Measurements from ENCODE around the gene TMEM243. TPM values are rescaled to one million over a fixed set of nuclear protein-coding genes. Genes with fewer than 3 reads are reported as not detected.
"Not testable (repeated sequence)": the region's sequence is repeated elsewhere in the genome, so short reads cannot be mapped to it uniquely, and the experiment has no call there.

TMEM243 gene, protein sequence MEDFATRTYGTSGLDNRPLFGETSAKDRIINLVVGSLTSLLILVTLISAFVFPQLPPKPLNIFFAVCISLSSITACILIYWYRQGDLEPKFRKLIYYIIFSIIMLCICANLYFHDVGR
- total RNA-seq, result 24.0 TPM

DNA sequence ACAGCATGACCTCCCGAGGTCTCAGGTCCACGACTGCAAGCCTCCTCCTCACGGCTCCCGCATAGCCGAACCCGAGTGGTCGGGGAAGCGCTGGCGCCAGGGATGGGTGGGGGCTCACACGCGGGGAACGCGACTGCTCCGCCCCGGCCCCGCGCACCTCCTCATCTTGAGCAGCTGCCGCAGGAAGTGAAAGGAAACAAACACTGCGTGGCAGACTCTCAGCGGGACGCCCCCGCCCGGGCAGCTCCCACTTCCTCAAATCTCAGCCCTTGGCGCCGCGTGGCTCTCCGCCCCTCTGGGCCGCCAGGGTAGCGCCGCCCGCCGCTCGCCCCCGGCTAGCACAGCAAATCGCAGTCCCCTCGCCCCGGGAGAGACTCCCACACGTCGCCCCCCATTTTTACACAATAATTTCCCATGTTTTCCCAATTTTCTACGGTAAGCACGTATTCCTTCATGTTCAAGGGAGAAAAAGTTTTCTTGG lies at the start of gene TMEM243:
Gene TMEM243 (minus strand): TSS at position 188 of the 481 bp plus-strand sequence. CDS start 229 bp downstream, outside the sequence.
- Histone ChIP-seq H3K27me3 (ENCODE audit: control insufficient read depth in 3 of 3, insufficient read depth in 3 of 3, low read length in 3 of 3) (no peaks in the 10 kb centered on the region), H3K4me3 (ENCODE audit: low read length in 3 of 3) (peak within 1 kb of the TSS; percentile 83 to 87 (median 84)), H3K27ac (ENCODE audit: low read depth, low read length) (peak within 1 kb of the TSS; percentile 69), H3K36me3 (ENCODE audit: control insufficient read depth in 3 of 3, insufficient read depth in 3 of 3, low read length in 3 of 3) (no peaks in the 10 kb centered on the region), H3K9me3 (ENCODE audit: control insufficient read depth in 3 of 3, low read length in 3 of 3) (no peaks in the 10 kb centered on the region), H3K4me1 (ENCODE audit: control insufficient read depth in 3 of 3, insufficient read depth in 3 of 3, low read length in 3 of 3) (peaks cover 11 to 14% (median 13%) of the 10 kb centered on the region in 3 donors), H3K9ac (ENCODE audit: low read depth in 1 of 3, low read length in 3 of 3) (peak within 1 kb of the TSS; percentile 64 to 83 (median 79))

DNA sequence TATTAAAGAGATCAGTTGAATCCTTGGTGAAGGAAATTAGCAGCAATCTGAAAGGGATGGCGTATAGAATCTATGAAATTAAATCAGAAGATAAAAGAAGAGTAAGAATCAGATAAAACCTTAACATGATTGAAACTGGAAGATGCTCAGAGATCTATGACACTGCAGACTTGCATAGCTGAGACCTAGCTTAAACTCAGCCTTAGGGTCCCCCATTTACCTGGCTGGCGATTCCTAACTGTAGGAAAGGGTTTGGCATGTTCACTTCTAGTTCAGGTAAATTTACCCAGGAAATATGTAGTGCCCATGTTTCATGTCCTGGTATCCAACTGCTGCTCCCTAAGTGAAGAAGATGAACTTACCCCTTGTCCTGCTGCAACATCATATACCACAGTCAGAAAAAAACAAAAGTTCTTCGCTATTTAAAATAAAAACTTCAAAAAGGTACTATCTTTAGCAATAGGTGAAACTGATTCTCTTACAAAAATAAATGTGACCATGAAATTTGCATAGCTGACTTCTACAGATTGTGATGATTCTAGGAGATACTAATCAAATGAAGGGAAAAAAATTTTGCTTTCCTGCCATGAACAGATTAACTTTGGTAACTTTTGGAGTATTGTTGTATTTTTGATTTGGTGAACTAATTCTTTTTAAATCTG lies 47.8 kb upstream of the TMEM243 start:
- H3K9me3 ChIP-seq (ENCODE audit: control insufficient read depth in 3 of 3, low read length in 3 of 3), result no peaks in the 10 kb centered on the region
- no peak overlapping the region for H3K4me3 ChIP-seq (ENCODE audit: low read length in 3 of 3)
- H3K9ac ChIP-seq (ENCODE audit: low read depth in 1 of 3, low read length in 3 of 3), result no peak overlapping the region
- H3K27me3 ChIP-seq (ENCODE audit: control insufficient read depth in 3 of 3, insufficient read depth in 3 of 3, low read length in 3 of 3), result no peaks in the 10 kb centered on the region
- no peaks in the 10 kb centered on the region for H3K4me1 ChIP-seq (ENCODE audit: control insufficient read depth in 3 of 3, insufficient read depth in 3 of 3, low read length in 3 of 3)
- no peak overlapping the region for H3K27ac ChIP-seq (ENCODE audit: low read depth, low read length)
- no peaks in the 10 kb centered on the region for H3K36me3 ChIP-seq (ENCODE audit: control insufficient read depth in 3 of 3, insufficient read depth in 3 of 3, low read length in 3 of 3)

DNA sequence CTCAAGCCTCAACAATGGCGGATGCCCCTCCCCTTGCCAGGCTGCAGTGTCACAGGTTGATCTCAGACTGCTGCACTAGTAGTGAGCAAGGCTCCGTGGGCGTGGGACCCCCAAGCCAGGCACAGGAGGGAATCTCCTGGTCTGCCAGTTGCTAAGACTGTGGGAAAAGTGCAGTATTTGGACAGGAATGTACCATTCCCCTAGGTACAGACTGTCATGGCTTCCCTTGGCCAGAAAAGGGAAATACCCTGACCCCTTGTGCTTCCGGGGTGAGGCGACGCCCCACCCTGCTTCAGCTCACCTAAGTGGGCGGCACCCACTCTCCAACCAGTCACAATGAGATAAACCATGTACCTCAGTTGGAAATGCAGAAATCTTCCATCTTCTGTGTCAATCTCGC lies 44.0 kb upstream of the TMEM243 start:
- no peak overlapping the region for H3K27ac ChIP-seq (ENCODE audit: low read depth, low read length)
- H3K4me3 ChIP-seq (ENCODE audit: low read length in 3 of 3), result no peak overlapping the region
- no peaks in the 10 kb centered on the region for H3K4me1 ChIP-seq (ENCODE audit: control insufficient read depth in 3 of 3, insufficient read depth in 3 of 3, low read length in 3 of 3)

DNA sequence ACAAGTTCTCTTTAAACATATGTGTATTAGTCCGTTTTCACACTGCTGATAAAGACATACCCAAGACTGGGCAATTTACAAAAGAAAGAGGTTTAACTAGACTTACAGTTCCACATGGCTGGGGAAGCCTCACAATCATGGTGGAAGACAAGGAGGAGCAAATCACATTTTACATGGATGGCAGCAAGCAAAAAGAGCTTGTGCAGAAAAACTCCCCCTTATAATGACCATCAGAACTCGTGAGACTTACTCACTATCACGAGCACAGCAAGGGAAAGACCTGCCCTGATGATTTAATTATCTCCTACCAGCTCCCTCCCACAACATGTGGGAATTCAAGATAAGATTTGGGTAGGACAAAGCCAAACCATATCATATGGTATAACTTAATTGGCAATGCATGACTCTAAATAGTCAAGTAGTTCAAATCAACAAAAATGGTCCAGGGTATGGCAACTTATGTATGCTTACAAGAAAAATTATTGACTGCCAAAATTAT lies 34.1 kb upstream of the TMEM243 start:
- Histone ChIP-seq H3K4me3 (ENCODE audit: low read length in 3 of 3) (no peak overlapping the region), H3K4me1 (ENCODE audit: control insufficient read depth in 3 of 3, insufficient read depth in 3 of 3, low read length in 3 of 3) (no peaks in the 10 kb centered on the region), H3K27ac (ENCODE audit: low read depth, low read length) (no peak overlapping the region), H3K36me3 (ENCODE audit: control insufficient read depth in 3 of 3, insufficient read depth in 3 of 3, low read length in 3 of 3) (no peaks in the 10 kb centered on the region), H3K27me3 (ENCODE audit: control insufficient read depth in 3 of 3, insufficient read depth in 3 of 3, low read length in 3 of 3) (no peaks in the 10 kb centered on the region), H3K9me3 (ENCODE audit: control insufficient read depth in 3 of 3, low read length in 3 of 3) (no peaks in the 10 kb centered on the region), H3K9ac (ENCODE audit: low read depth in 1 of 3, low read length in 3 of 3) (no peak overlapping the region)

More for the DNA sequence above, 44.0 kb upstream of the TMEM243 start:
- H3K9me3 ChIP-seq (ENCODE audit: control insufficient read depth in 3 of 3, low read length in 3 of 3), result no peaks in the 10 kb centered on the region
- no peaks in the 10 kb centered on the region for H3K36me3 ChIP-seq (ENCODE audit: control insufficient read depth in 3 of 3, insufficient read depth in 3 of 3, low read length in 3 of 3)
- H3K27me3 ChIP-seq (ENCODE audit: control insufficient read depth in 3 of 3, insufficient read depth in 3 of 3, low read length in 3 of 3), result no peaks in the 10 kb centered on the region
- no peak overlapping the region for H3K9ac ChIP-seq (ENCODE audit: low read depth in 1 of 3, low read length in 3 of 3)

DNA sequence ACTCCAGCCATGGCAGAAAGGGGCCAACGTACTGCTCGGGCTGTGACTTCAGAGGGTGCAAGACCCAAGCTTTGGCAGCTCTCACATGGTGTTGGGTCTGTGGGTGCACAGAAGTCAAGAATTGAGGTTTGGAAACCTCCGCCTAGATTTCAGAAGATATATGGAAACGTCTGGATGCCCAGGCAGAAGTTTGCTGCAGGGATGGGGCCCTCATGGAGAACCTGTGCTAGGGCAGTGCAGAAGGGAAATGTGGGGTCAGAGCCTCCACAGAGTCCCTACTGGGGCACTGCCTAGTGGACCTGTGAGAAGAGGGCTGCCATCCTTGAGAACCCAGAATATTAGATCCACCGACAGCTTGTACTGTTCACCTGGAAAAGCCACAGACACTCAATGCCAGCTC lies 26.1 kb upstream of the TMEM243 start:
- H3K4me3 ChIP-seq (ENCODE audit: low read length in 3 of 3); H3K27ac ChIP-seq (ENCODE audit: low read depth, low read length); H3K9ac ChIP-seq (ENCODE audit: low read depth in 1 of 3, low read length in 3 of 3); H3K9me3 ChIP-seq (ENCODE audit: control insufficient read depth in 3 of 3, low read length in 3 of 3); H3K27me3 ChIP-seq (ENCODE audit: control insufficient read depth in 3 of 3, insufficient read depth in 3 of 3, low read length in 3 of 3); H3K4me1 ChIP-seq (ENCODE audit: control insufficient read depth in 3 of 3, insufficient read depth in 3 of 3, low read length in 3 of 3); H3K36me3 ChIP-seq (ENCODE audit: control insufficient read depth in 3 of 3, insufficient read depth in 3 of 3, low read length in 3 of 3): not testable (repeated sequence)

DNA sequence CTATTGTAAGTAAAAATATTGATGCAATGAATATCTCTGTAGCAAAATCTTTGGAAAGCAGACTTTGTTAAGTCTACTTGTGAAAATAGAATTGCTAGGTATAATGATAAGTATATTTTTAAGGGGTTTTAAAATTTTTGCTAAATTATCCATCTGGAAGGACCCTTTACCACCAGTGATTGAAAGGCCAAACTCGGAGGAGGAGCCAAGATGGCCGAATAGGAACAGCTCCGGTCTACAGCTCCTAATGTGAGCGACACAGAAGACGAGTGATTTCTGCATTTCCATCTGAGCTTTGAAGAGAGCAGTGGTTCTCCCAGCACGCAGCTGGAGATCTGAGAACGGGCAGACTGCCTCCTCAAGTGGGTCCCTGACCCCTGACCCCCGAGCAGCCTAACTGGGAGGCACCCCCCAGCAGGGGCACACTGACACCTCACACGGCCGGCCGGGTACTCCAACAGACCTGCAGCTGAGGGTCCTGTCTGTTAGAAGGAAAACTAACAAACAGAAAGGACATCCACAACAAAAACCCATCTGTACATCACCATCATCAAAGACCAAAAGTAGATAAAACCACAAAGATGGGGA lies 19.0 kb upstream of the TMEM243 start:
- not testable (repeated sequence) for H3K27ac ChIP-seq (ENCODE audit: low read depth, low read length); H3K36me3 ChIP-seq (ENCODE audit: control insufficient read depth in 3 of 3, insufficient read depth in 3 of 3, low read length in 3 of 3); H3K4me1 ChIP-seq (ENCODE audit: control insufficient read depth in 3 of 3, insufficient read depth in 3 of 3, low read length in 3 of 3); H3K27me3 ChIP-seq (ENCODE audit: control insufficient read depth in 3 of 3, insufficient read depth in 3 of 3, low read length in 3 of 3); H3K9ac ChIP-seq (ENCODE audit: low read depth in 1 of 3, low read length in 3 of 3); H3K9me3 ChIP-seq (ENCODE audit: control insufficient read depth in 3 of 3, low read length in 3 of 3); H3K4me3 ChIP-seq (ENCODE audit: low read length in 3 of 3)

DNA sequence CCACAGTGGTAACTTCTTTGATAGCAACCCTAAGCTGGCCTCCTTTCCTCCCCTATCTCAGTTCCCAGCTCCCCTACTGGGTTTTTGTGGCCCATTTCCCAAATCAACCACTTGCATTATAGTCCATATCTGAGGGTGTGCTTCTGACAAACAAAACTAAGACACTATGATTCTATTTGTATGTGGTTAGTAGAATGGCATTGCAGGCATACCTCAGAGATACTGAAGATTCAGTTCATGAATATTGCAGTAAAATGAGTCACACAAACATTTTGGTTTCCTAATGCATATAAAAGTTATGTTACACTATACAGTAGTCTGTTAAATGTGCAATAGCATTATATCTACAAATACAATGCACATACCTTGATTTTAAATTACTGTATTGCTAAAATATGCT lies 15.4 kb upstream of the TMEM243 start:
- Histone ChIP-seq H3K4me1 (ENCODE audit: control insufficient read depth in 3 of 3, insufficient read depth in 3 of 3, low read length in 3 of 3) (peaks cover 4 to 12% (median 6%) of the 10 kb centered on the region in 3 donors), H3K27ac (ENCODE audit: low read depth, low read length) (no peak overlapping the region), H3K27me3 (ENCODE audit: control insufficient read depth in 3 of 3, insufficient read depth in 3 of 3, low read length in 3 of 3) (no peaks in the 10 kb centered on the region), H3K36me3 (ENCODE audit: control insufficient read depth in 3 of 3, insufficient read depth in 3 of 3, low read length in 3 of 3) (no peaks in the 10 kb centered on the region), H3K4me3 (ENCODE audit: low read length in 3 of 3) (no peak overlapping the region), H3K9ac (ENCODE audit: low read depth in 1 of 3, low read length in 3 of 3) (no peak overlapping the region), H3K9me3 (ENCODE audit: control insufficient read depth in 3 of 3, low read length in 3 of 3) (peaks cover 0 to 5% (median 0%) of the 10 kb centered on the region in 3 donors)

DNA sequence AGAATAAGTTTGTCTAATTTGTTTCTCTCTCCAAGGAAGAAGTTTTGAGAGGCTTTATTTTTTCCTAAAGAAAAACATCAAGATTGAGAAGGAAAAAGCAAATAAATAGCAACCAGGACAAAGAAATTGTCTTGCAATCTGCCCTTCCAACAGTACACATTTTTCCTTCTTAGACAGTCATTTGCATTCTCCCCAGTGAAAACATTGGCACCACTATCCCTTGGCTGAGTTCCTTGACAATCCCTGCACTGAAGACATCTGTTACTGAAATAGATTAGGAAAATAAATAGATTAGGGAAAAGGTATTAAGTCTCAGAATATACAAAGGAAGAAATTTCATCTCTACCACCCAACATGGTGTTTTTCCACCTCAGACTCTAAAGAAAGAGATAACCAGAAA lies 12.2 kb upstream of the TMEM243 start:
- Histone ChIP-seq H3K27me3 (ENCODE audit: control insufficient read depth in 3 of 3, insufficient read depth in 3 of 3, low read length in 3 of 3) (no peaks in the 10 kb centered on the region), H3K36me3 (ENCODE audit: control insufficient read depth in 3 of 3, insufficient read depth in 3 of 3, low read length in 3 of 3) (no peaks in the 10 kb centered on the region), H3K9ac (ENCODE audit: low read depth in 1 of 3, low read length in 3 of 3) (no peak overlapping the region), H3K4me1 (ENCODE audit: control insufficient read depth in 3 of 3, insufficient read depth in 3 of 3, low read length in 3 of 3) (peaks cover 4 to 12% (median 6%) of the 10 kb centered on the region in 3 donors), H3K4me3 (ENCODE audit: low read length in 3 of 3) (no peak overlapping the region), H3K27ac (ENCODE audit: low read depth, low read length) (no peak overlapping the region), H3K9me3 (ENCODE audit: control insufficient read depth in 3 of 3, low read length in 3 of 3) (peaks cover 0 to 5% (median 0%) of the 10 kb centered on the region in 3 donors)

DNA sequence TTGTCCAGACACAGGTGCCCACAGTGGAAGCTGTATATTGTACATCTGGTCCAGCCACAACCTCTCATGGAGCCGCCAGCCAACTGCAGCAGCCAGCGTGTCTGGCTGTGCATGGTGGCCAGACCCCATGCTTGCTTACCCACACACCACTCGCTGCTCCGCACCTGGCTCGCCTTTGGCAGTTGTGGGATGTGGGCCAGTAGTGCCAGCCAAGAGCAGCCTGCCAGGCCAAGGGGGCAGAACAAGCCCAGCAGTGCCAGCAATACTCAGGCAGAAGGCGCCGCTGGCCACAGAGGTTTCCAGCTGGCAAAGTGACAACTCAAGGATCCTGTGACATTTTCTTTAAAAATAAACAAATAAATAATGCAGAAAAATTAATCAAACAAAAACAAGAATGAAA lies 11.7 kb upstream of the TMEM243 start:
- no peak overlapping the region for H3K4me3 ChIP-seq (ENCODE audit: low read length in 3 of 3)
- no peaks in the 10 kb centered on the region for H3K36me3 ChIP-seq (ENCODE audit: control insufficient read depth in 3 of 3, insufficient read depth in 3 of 3, low read length in 3 of 3)
- peaks cover 0 to 5% (median 0%) of the 10 kb centered on the region in 3 donors for H3K9me3 ChIP-seq (ENCODE audit: control insufficient read depth in 3 of 3, low read length in 3 of 3)
- H3K27ac ChIP-seq (ENCODE audit: low read depth, low read length), result no peak overlapping the region
- no peaks in the 10 kb centered on the region for H3K27me3 ChIP-seq (ENCODE audit: control insufficient read depth in 3 of 3, insufficient read depth in 3 of 3, low read length in 3 of 3)
- no peak overlapping the region for H3K9ac ChIP-seq (ENCODE audit: low read depth in 1 of 3, low read length in 3 of 3)
- H3K4me1 ChIP-seq (ENCODE audit: control insufficient read depth in 3 of 3, insufficient read depth in 3 of 3, low read length in 3 of 3), result peaks cover 4 to 12% (median 6%) of the 10 kb centered on the region in 3 donors

DNA sequence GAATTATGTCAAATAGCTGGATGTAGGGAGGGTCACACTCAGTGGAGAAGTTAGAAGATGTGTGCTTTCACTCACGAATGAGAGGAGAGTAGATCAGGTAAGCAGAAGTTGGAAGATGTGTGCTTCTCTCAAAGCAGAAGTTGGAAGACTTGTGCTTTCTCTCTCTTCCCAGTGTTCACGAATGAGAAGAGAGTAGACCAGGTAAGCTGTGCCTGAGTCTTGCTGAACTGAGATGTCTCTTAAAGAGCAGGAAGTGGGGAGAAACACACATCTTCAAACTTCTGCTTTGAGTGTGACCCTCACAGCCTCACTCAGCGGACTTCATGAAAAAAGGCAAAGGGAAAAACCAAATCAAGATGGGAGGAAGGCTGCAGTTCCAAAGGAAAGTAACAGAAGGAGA lies 7.0 kb upstream of the TMEM243 start:
- no peak overlapping the region for H3K9ac ChIP-seq (ENCODE audit: low read depth in 1 of 3, low read length in 3 of 3)
- peaks cover 4 to 9% (median 6%) of the 10 kb centered on the region in 3 donors for H3K4me1 ChIP-seq (ENCODE audit: control insufficient read depth in 3 of 3, insufficient read depth in 3 of 3, low read length in 3 of 3)
- no peak overlapping the region for H3K27ac ChIP-seq (ENCODE audit: low read depth, low read length)
- no peaks in the 10 kb centered on the region for H3K36me3 ChIP-seq (ENCODE audit: control insufficient read depth in 3 of 3, insufficient read depth in 3 of 3, low read length in 3 of 3)
- H3K27me3 ChIP-seq (ENCODE audit: control insufficient read depth in 3 of 3, insufficient read depth in 3 of 3, low read length in 3 of 3), result no peaks in the 10 kb centered on the region
- H3K9me3 ChIP-seq (ENCODE audit: control insufficient read depth in 3 of 3, low read length in 3 of 3), result peaks cover 0 to 5% (median 0%) of the 10 kb centered on the region in 3 donors
- no peak overlapping the region for H3K4me3 ChIP-seq (ENCODE audit: low read length in 3 of 3)
